Lower leg skin (tissue), 3 donors: Measurements from ENCODE around the gene TPRX1.

Source experiments
- CTCF ChIP-seq, 3 donors: fragments of 450-650 bp; IDR thresholded peaks; one replicate each; pipeline ENCODE4 v1.5.1; 2016; ENCODE audit warnings: antibody characterized with exemption in 3 of 3, mild to moderate bottlenecking in 3 of 3, moderate library complexity in 2 of 3
- POLR2A ChIP-seq, 2 donors: fragments of 450-650 bp; IDR thresholded peaks; one replicate each; pipeline ENCODE4 v1.6.1; 2016 to 2017; ENCODE audit warnings: antibody characterized with exemption in 2 of 2, mild to moderate bottlenecking in 1 of 2, moderate library complexity in 1 of 2

DNA sequence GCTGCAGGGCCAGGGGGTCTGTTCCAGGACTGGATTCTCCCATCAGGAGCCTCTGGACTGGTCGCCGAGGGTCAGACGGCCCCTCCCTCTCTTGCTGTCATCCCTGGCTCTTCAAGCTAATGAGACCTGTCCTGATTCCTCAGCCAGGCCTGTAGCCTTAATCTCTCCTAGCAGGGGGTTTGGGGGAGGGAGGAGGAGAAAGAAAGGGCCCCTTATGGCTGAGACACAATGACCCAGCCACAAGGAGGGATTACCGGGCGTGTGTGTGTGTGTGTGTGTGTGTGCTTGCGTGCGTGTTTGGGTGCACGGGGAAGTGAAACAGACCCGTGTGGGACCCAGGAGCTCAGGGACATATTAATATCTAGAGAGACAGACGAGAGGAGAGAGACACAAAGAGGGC lies 15.5 kb upstream of the TPRX1 start:
- TF ChIP-seq CTCF (IDR thresholded peaks at IDR 0.05): no peak
- TF ChIP-seq POLR2A (IDR thresholded peaks at IDR 0.05): no peak
